NCI-H146 treated with DMSO at 0.1 percent for 48 hours (cell line): ENCODE results near the gene DNAH1.
A peak's percentile ranks its signal among the peaks of the same experiment; 100 is the strongest.

Experiments
- DNase-seq: peaks from one replicate; lab custom pipeline; 2025; ENCODE audit not compliant: unreplicated experiment; lab: John Stamatoyannopoulos, UW

DNAH1 gene

DNA sequence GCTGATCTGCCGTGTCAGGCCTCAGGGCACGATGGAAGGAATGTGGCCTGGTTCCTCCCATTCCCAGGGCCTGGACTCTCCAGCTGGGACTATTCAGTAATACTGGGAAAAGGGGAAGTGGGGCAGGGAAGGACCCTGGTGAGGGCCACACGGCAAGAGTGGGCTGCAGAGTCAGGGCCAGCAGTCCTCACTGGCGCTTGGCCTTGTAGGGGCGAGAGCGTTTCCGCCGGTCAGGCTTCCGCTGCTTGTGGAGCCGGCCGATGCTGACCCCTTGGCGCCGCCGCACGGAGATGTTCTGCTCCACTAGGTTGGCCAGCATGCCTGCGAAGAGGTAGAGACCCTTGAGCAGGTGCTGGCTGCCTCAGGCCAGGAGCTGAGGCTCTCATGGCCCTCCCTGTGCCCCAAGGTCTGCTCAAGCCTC lies 86.0 kb downstream of the DNAH1 start:
- DNase-seq, result no peak

- no peak for DNase-seq
Measured at GRCh38 chr3:52402706-52403270, 86.7 kb downstream of the DNAH1 start.

DNA sequence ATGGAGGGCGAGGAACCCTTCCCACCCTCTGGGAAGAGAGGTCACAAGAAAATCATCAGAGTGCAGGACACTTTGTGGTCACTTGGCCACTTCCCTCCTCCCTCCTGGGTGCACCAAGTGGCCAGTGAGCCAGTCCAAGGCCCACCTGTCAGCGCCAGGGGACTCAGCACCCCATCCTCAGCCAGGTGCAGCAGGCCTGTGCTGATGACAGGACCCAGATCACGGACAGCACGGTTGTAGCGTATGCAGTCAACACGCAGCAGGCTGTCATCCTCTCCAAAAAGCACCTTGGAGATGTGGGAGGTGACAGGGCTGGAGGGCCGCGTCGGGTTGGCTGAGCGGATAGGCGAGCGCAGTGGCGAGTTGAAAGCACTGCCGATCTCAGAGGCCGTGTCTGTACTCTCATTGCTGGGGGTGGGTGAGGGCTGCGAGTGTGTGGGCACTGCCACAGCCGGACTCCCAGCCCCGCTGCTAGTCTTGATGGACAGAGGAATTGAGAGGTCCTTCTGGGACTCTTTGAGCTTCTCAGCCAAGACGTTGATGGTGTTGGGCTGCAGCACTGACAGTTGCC lies 87.2 kb downstream of the DNAH1 start:
- no peak for DNase-seq

DNA sequence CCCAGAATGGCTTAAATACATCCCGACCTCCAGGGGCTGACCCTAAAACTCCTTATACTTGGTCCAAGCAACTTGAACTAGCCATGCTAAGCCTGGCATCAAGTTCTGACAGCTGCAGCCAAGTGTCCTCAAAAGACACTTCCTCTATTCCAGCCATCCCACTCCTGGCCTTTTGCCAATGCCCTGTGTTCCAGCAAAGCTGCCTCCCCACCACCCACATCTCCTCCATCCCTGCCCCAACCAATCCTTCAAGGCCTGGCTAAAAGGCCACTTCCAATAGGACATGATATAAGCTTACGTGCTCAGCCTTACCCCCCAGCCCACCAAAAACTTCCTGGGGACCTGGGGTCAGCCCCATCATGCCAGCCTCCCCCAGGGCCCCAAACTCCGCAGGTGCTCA lies 87.8 kb downstream of the DNAH1 start:
- DNase-seq, result no peak

GRCh38 chr3:52404391-52404790 lies 88.3 kb downstream of the DNAH1 start:
- no peak for DNase-seq

- no peak for DNase-seq
Measured at GRCh38 chr3:52405066-52405465, 88.9 kb downstream of the DNAH1 start.

DNA sequence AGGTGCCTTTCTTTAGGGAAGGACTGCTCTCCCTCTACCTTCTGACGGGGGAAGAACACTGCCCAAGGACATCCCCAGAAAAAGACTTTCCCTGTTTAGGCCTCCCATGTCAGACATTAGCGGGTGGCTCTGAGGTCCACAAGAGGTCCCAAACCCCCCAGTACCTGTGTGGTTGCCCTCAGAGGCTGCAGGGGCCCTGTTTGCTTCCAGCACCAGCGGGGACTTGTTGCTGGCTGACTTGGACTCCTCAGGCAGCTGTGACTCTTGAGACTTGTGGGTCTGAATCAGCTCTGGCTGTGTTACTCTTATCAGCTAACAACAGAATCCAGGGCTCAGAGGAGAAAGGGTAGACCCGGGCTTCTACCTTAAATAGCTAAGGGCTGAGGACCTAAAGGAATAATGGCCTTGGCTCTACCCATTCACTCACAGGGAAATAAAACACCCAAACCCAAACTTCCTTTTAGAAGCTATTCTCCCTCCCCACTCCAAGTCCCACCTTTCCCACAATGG lies 89.5 kb downstream of the DNAH1 start:
- no peak for DNase-seq

DNA sequence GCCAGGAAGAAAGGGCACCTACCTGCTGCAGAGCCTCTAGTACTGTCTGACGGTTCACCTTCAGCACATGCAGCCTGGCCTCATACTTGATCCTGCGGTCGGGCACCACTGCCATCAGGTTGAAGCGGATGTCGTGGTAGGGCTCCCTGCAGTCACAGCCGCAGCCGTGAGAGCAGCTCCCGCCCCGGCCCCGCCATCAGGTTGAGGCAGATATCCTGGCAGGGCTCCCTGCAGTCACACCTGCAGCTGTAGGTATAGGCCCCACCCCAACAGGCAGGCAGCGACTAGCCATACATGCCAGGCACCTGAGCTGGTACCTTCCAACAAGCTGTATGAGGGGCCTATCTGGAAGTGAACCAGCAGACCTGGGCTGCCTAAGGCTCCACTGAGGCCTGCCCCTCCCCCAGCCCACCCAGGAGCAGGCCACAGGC lies 90.1 kb downstream of the DNAH1 start:
- DNase-seq, result no peak

DNA sequence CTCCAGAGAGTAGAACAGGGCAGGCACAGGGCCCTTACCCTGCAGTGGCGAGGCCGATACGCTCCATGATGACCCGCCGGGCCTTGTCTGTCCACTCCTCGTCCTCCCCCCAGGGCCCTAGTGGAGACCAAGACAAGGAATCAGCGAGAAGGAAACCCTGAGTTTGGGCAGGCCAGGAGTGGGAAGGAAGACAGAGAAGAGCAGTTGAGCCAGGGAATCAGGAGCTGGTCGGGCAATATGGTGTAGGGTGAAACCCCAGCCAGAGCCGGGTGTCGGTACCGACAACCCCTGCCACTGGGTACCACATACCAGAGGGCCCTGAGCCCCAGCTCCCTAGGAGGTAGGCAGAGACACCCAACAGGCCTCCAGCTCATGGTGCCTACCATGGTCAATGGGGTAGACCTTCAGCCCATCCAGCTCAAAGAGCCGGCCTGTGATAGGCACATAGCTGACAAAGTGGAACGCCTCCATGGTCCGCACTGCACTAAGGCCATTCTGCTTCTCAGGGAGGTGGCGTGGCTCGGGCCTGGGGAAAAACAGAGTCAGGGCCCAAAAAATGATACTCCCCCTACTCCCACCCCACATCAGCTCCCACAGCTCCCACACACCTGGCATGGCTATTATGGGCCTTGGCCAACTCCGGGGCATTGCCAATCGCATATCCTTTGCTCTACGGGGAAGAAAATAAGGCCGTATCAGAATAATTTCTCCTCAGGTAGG lies 90.8 kb downstream of the DNAH1 start:
- no peak for DNase-seq

DNA sequence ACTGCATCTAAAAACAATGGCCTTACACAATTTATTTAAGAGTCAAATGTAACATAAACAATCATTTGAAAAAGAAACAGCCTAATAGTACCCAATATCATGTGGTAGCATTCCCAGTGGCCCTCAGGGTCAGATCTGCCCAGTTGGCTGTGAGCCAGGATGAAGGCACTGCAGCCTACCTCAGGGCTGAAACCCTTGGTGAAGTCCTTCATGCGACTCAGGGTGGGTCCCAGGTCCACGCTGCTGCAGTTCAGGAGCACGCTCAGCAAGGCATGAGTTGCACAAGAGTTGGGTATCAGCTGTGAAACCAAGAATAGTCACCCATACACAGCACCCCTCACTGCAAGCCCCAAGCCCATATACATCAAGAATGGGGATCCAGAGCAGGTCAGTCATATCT lies 91.7 kb downstream of the DNAH1 start:
- DNase-seq, result no peak

DNA sequence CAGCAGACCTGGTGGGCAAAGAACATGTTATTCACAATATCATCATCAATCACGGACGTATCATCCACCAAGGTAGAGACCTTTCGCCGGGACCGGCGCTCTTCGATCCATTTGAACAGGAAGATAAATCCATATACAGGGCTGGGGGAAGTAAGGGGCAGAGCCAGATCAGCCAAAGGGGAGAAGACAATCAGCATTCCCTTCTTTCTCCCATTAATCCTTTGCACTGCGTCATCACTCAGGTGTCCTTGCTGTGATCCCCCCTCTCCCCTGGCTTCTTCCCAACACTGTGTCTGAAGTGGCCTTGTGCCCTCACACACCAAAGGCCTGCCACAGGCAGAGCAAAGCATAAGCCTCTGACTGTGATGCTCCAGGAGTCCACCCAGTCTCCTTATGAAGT lies 92.3 kb downstream of the DNAH1 start:
- DNase-seq, result no peak

DNA sequence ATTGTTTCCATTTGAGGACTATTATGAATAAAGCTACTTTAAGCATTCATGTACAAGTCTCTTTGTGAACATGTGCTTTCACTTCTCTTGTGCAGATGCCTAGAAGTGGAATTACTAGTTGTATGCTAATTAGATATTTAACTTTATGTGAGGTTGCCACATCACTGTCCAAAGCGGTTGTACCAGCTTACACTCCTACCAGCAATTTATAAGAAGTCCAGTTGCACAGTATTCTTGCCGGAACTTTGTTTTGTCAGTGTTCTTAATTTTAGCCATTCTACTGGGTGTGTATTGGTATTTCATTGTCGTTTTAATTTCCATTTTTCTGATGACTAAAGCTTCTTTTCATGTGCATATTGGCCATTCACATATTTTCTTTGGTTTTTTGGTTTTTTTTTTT lies 99.7 kb downstream of the DNAH1 start:
- no peak for DNase-seq

- no peak for DNase-seq
Measured at GRCh38 chr3:52420388-52420787, 104.3 kb downstream of the DNAH1 start.

DNA sequence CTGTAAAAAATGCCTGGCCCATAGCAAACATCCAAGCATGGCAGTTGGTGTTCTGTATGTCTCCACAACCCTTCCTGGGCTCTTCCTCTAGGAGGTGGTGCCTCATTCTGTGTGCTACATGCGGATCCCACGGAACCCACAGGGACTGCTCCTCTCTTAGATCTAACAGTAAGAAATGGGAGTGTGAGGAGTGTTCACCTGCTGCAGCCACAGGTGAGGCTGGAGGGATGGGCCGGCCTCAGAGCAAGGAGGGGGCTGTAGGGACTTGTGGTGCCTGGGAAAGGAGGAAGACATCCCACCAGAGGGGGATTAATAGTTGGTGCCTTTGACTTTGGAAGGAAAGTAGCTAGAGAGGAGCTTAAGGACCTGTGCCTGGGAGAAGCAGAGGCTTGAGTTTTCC lies 106.5 kb downstream of the DNAH1 start:
- DNase-seq, result no peak

- DNase-seq, result no peak
Measured at GRCh38 chr3:52423173-52423572, 107.1 kb downstream of the DNAH1 start.

DNA sequence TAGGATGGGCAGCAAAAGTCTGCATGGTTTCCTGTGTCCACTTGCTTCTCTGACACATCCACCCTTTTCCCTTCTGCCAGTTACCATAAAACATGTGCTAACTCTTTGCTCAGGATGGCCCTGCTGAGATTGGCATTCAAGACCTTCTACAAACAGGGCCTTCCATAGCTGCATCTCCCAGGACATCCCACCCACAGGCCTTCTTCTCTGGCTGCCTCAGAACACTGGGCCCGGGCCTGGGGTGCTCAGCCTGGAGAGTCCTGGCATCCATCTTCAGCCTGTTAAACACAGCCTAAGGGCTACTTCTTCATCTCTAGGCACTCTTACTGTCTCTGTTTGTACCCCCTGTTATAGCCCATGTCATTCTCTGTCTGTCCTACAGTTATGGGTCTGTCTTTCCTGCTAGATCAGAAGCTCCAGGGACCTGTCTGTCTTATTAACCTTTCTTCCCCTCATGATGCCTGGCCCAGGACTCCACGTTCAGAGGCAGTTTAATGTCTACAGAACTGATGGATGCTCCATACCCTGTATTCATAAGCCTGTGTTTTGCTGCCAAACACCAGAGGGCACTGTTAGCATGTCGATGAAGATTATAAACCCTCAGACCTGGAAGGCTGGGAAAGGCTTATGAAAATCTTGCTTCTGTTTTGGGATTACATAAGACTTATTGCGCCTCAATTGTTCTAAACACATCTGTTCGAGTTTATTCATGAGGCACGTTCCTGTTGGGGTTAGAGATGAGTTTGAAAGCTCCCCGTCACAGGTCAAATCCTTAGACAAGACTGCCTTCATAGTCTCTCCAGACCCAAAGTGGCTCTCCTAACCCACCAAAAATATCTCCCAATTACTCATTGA lies 112.3 kb downstream of the DNAH1 start:
- peak; percentile 39 for DNase-seq

GRCh38 chr3:52429031-52429430 lies 112.9 kb downstream of the DNAH1 start:
- DNase-seq, result no peak

GRCh38 chr3:52429779-52430415 lies 113.8 kb downstream of the DNAH1 start:
- no peak for DNase-seq

DNA sequence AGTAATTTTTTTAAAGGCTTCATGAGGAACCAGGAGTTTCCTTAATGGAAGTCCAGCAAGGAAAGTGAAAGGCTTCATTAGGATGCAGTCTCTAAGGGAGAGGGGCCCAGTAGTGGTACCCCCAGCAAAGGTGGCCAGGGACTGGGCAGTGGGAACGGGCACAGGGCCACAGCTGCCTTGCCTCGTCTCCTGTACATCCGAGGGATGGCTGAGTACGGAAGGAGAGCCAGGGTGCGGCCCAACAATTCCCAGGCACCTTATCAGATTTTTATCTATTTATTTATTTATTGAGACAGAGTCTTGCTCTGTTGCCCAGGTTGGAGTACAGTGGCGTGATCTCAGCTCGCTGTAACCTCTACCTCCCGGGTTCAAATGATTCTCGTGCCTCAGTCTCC lies 114.3 kb downstream of the DNAH1 start:
- no peak for DNase-seq

GRCh38 chr3:52431459-52432223 lies 115.5 kb downstream of the DNAH1 start:
- no peak for DNase-seq
